ELR (cell line): ENCODE data around the gene ELAVL1.
"Not testable (repeated sequence)": the region's sequence is repeated elsewhere in the genome, so short reads cannot be mapped to it uniquely, and the experiment has no call there.

ENCODE experiments used
- DNase-seq: peaks from one replicate; pipeline ENCODE4 v3.0.0-alpha.2; 2015; ENCODE audit warnings: low read depth

The ELAVL1 gene

DNA sequence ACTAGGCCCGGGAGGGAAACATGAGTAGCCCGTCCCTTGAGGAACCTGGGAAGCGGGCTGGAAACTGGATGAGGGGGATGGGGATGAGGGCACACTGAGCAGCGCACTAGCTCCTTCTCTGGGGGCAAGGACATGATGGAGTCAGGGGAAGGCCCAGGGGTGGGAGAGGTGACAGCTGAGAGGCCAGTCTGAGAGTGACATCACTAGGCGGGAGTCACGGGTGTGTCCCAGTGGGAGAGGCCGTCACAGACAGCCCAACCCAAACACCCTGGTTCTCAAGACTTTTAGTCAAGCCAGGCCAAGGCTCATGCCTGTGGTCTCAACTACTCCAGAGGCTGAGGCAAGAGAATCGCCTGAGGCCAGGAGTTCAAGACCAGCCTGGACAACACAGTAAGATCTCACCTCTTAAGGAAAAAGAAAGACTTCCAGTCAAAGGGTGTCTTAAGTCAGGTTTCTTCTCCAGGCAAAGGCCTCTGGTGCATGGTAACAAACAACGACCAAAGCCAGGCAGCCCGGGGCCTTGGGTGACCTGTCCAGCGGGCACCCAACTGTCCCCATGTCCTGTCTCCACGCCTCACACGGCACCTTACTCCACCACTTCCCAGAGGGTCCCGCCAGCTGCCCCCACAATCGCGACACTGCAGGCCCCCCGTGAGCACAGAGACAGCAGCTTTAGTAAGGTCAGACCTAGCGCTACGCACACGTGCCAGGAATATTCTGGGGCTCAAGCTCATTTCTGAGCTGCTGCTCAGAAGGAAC lies 36.5 kb downstream of the ELAVL1 start:
- DNase-seq: no peak

DNA sequence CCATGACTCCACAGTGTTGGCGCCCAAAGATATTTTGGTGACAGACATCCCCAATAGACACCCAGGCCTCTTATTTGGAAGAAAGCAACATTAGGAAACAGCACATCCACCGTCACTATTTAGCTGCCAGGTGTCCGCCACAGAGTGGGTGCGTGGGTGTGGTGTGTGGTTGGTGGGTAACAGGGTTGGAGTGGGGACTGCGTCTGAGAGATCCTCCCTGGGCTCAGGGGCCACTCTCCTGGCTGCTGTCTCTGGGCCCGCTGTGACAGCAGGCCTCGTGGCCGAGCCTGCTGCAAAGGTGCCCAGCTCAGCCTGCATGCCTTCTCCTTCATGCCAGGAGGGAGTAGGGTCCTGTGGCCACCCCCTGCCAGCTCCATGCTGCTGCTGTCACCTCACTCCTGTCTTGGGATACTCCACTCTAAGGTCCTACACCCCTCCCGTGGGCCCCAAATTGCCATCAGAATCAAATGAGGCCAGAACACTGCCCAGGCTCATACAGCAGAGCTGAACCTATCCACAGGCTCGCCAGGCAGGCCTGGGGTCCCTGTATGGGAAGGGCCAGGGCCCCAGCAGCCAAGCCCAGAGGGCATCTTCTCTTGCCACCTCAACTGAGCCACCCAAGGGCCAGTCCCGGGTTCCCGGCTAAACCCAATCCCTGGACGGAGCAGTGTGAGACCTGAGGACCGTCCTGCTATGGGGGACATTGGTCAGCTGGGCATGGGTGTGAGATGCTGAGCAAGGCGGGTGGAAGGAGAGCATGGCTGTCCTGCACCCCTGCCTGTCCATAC lies 37.2 kb downstream of the ELAVL1 start:
- no peak for DNase-seq

DNA sequence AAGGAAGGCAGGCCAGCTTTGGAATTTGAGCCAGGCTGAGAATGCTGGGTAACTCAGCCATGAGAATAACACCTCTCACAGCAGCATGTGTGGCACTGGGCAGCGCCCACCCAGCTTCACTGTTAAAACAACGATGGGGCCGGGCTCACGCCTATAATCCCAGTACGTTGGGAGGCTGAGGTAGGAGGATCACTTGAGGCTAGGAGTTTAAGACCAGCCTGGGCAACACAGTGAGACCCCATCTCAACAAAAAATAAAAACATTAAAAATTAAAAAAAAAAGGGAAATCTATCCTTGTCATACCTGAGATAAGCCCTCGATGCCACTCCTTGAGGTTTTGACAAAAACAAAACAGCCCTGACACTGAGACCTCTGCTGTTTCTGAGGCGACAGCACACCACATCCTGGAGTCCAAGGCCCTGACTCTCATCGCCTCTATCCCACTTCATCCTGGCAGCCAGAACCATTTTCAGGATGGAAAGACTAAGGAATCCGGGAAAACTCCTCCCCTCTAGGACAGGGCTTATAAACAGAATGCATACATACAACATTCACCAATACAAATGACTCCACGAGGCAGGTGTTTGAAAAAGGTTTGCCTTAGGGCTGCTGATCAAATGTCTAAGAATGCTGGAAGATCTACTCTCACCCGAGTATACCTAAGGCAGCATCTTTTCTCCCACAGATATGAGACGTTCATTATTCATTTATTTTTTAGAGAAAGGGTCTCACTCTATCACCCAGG lies 39.3 kb downstream of the ELAVL1 start:
- no peak for DNase-seq

DNA sequence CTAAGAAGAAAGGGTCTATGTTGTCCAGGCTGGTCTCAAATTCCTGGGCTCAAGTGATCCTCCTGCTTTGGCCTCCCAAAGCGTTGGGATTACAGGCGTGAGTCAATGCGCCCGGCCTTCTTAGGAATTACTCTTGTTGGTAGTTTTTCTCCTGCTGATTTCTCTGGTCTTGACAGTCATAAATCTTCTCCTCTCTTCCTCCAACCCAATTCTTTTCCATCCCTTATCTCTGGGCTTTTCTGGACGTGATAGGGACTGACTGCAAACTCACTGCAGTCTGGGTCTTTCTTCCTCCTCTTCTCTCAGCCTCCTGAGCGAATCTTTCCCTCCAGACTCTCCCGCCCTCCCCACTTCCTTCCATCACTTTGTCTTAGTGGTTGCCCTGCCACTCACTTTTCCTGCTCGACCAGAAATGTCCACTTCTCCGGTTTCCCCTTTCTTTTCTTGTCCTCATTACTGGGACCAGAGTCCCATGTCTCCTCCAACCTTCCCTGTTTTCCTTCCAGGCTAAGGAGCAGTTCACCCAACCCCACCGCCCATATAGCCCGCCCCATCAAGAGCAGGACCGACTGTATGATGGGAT lies 40.1 kb downstream of the ELAVL1 start:
- DNase-seq: no peak

DNA sequence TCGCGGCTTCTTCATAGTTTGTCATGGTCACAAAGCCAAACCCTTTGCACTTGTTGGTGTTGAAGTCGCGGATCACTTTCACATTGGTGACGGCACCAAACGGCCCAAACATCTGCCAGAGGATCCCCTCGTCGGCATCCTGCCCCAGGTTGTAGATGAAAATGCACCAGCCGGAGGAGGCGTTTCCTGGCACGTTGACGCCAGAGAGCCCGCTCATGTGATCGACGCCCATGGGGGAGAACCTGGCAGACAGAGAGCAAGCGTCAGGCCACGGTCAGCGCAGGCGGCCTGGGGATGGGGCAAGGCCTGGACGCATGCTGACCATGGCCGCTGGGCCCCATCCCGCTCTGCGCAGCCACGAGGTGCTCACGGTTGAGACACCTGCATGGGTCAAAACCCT lies 41.9 kb downstream of the ELAVL1 start:
- DNase-seq: no peak

DNA sequence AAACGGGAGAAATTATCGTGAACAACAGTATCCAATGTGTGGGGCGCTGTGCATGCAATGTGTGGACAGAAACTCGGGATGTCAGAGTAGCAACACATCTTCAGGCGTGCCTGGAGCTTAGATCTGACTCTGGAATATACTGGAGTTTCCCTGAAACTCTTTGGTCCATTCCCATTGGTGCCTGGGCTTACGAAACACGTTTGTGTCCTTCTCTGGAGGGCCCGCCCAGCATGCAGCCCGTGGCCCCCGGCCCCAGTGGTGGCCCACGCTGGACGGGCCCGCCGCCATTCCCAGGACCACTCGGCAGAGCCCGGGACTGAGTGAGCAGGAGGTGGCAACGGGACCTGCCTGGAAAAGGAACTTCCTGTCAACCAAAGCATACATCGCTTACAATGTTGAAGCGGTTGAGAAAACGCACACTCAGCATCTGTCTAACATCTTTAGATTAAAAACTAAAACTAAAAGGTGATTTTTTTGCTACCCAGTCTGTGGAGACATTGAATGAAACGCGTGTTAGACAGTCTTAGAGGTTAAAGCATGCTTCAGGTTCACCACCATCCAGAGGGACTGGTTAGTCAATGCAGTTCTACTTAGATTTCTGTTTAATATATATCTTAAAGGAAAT lies 42.7 kb downstream of the ELAVL1 start:
- no peak for DNase-seq

DNA sequence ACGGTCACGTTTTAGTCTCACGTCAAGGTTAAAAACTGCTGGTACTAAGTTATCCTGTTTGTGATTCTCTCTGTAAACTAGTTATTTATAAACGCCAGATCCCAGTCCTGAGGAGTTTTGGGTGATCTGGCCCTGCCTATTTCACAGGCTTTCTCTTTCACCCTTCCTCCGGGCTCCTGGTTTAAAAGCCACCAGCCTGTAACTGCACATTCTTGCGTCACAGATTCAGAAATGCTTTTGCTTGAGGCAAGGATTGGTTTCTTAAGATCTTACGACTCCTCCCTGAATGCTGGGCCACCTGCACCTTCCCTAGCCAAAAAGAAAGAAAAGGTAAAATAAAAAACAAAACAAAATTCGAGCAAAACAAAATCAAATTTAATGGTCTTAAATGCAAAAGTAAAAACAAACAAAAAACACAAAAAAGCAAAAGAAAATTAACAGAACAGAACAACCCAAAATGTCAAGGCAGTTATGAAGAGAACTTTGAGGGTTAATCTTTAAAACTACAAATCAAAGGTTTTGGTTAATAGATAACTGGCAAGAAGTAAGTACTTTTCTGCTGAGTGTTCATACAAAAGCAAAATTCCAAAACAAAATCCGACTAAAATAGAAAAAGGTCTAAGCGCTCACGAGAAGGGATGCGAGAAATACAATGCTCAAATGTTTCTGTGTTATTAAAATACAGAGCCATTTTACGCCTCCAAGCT lies 43.4 kb downstream of the ELAVL1 start:
- DNase-seq: no peak

DNA sequence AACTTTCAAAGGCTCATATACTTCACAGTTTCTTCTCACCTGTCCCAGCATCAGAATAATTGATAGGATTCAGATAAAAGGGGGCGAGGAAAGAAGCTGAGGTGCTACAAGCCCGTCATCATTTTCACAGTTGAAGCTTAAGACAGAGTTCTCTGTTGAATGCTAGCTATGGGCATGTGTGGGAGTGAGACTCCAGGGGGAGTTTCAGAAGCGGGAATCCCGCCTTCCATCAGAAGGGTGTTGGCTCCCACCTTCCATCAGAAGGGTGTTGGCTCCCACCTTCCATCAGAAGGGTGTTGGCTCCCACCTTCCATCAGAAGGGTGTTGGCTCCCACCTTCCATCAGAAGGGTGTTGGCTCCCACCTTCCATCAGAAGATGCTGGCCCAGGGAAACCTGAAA lies 44.4 kb downstream of the ELAVL1 start:
- DNase-seq: not testable (repeated sequence)

DNA sequence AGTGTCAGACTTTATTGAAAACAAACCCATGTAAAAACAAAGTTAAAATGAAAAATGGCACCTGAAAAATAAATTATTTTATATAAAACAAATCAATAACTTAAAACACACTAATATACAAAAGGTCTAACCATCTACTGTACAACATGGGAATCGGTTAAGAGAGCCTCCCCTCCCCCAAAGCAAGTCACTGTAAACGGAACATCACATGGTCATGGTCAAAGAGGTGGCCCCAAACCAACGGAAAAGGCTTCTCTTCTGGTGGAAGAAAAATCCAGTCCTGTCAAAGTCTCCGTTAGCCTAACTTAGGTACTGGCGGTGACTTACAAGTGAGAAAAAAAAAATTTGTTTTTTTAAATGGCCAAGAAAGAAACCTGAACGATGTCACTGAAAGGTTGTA lies 46.2 kb downstream of the ELAVL1 start:
- DNase-seq: no peak

DNA sequence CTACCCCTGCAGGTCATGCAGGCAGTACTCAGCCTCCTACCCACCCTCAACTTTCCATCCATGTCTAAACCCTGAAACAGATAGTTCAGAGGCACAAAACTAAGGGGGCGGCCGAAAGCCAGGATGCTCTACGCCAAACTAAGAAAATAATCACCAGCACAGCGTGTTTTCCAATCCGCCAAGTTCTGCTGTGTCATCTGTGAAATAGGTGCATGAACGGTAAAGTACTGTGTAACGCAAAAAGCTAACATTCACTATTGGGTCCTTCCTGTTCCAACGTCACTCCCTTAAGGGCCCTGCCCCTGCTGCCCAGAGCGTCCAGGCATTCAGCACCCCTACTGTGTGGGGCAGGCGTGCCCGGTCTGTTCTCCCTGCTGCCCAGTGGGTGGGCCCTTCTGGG lies 49.7 kb downstream of the ELAVL1 start:
- no peak for DNase-seq

DNA sequence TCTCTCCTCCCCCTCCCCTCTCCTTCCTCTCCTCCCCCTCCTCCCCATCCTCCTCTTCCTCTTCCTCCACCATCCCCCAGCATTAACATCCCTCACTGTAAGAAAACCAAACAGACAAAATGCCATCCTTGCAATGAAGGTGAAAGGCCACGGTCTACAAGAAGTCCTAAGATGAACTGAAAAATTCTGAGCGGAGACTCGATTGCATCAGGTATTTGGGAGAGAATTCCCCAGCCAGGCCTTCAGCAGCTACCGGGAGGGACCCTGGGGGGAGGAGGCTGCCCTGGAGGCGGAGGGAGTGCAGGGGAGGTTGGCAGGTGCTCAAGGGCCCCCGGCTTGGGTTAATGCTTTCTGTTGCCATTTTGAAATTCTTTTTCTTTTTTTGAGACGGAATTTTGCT lies 51.9 kb downstream of the ELAVL1 start:
- DNase-seq: no peak

DNA sequence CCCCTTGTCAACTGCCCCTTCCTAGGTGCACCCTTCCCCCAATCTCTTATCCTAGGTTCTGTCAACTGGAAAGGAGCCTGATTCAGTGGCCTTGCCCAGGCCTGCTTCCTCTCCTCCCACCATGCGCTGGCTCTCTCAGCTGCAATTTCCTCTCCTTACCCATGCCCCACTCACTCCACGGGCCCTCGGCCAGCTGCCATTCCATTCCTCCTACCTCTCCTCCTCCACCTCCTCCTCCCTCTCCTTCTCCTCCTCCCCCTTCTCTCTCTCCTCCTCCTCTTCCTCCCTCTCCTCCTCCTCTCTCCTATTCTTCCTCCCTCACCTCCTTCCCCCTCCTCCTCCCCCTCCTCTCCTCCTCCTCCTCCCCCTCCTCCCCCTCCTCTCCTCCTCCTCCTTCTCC lies 52.4 kb downstream of the ELAVL1 start:
- DNase-seq: peak; percentile 19

DNA sequence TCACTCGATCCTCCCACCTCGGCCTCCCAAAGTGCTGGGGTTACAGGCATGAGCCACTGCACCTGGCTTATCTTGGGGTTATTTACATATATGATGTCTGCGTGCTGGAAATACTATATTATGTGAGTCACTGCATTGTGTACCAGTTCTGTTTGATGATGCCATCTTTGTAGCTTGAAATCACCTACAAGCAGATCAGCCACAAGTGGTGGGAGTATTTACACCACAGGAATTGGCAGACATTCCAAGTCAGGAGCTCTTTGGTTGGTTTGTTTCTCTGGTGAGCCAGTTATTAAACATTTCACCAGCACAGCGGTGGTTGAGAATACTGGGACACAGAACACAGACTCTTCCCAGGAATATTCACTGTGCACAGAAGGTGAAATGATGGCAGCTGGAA lies 57.5 kb downstream of the ELAVL1 start:
- DNase-seq: peak; percentile 40

DNA sequence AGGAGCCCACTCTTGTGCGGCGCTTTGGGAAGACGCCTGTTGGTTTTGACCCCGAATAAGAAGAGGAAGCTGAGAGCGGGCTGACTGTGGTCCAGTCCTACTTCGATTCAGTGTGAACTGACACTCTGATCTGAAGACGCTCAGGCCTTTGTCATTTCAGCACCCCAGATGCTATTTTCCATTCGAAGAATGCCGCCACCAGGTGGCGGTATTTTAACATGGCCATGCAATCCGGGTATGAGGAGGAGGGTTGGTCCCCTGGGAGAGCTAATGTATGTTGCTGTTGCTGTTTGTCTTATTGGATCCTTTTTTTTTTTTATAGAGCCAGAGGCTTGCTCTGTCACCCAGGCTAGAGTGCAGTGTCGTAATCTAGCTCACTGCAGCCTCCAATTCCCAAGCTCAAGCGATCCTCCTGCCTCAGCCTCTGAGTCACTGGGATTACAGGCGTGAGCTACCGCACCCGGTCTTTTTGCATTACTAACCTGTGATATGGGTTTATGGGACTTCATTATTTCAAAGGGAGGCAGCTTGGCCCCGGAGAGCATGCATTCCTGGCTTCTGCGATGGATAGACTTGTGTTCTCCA lies 61.2 kb downstream of the ELAVL1 start:
- peak; percentile 91 for DNase-seq

DNA sequence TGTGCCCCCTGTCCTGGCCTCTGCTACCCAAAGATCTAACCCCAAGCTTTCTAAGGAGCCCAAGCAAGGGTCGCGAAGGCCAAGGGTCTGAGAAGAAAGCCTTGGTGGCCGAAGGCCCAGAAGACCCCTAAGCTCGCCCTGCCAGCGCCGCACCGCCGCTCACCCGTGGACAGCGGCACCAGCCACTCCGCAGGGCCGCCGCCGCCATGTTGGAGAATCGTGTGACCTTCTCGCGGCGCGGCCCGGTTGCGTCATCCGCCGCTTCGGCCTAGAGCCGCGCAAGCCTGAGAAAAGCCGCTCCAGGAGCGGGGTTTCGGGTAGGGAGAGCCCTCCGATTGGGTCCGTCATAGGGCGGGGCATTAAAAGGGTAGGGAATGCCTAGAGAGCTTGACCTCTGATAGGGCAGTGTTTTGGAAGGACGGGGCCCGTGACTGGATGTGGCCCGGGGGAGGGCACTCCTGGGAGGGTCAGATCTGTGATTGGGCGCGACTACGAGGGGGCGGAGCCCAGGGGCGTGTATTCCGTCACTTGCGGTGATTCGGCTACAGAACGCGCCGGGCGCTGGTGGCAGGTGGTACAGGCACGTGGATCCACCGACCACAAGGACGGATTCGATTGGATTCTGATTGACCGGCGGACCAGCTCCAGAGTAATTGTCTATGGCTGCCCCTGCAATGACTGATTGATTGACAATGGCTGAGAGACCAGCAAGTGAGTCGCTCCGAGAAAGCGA lies 61.8 kb downstream of the ELAVL1 start, which contains the start of gene TIMM44:
TSS of gene TIMM44 (minus strand) at position 223 of the 733 bp plus-strand sequence. CDS start at position 208, 15 bp downstream.
- peak; percentile 100 for DNase-seq

DNA sequence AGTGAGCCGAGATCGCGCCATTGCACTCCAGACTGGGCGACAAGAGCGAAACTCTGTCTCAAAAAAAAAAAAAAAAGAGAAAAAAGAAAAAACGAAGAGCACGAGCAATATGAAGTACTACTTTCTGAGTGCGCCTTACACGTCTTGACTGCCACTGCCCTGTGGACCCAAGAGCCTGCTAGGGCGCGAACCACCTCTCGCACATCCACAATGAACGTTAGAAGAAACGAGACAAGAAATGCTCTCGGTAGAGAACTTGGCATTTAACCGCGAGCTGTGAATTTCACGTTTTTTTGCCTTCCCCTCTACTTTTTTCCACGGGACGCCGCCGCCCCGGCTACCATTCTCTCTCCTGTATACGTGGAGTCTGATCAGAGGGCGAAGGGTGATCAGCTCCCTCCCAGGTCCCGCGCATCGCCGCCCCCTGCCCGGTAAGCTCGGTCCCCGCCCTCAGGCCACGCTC lies 62.4 kb downstream of the ELAVL1 start:
- DNase-seq: peak; percentile 35

DNA sequence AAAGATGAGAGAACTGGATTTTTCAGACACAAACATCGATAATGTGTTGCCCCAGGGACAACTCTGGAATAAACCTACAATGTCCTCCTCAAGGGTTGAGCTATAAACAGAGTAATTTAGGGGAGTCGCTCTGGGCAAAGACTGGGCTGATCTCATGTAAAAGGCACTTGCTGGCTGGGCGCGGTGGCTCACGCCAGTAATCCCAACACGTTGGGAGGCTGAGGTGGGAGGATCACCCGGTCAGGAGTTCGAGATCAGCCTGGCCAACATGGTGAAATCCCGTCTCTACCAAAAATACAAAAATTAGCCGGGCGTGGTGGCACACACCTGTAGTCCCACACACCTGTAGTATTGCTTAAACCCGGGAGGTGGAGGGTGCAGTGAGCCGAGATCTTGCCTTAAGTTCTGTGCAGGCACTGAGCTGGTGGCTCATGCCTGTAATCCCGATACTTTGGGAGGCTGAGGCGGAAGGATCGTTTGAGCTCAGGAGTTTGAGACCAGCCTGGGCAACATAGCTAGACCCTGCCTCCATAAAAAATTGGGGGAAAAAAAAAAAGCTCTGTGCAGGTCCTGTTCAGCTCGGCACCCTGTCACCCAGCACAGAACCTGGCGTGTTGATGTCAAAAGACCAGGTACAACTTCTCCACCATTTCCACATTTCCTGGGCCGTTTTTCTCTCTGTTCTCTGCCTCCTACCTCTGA lies 63.4 kb downstream of the ELAVL1 start:
- no peak for DNase-seq

DNA sequence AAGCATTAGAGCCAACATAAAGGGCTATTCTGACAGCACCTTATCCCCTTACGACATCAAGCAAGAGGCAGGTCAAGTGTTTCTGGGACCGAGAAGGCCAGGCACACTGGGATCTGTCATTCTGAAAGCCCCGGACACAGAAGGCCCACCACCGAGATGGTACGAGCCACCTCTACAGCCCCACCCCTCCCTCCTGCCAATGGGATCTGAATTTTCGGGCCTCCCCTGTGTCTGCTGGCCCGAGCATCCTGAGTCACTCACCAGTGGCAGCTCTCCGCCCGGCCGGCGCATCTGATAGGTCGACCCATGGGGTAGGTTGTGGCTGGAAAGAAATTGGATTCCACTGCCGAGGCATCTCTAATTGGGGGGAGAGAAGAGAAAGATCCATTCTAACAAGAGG lies 64.6 kb downstream of the ELAVL1 start:
- DNase-seq: no peak

DNA sequence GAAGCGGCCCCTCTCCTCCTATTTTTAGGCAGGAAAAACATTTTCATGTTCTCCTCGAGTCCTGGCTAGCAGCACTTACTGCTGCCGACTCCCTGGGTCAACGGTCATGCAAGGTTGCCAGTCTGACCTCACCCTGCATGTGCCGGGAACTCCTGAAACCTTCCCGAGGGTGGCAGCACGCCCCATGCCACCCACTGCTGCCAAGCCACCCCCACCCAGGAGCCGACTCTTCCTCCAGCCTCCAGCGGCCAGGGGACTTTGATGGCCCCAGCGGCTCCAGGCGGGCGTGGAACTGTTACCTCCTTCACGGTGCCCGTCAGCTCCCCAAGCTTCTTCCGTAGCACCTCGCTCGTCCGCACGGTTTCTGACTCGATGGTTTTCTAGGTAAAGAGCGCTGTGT lies 70.7 kb downstream of the ELAVL1 start:
- DNase-seq: no peak
